Activated CD4-positive, alpha-beta T cell treated with anti-CD3 and anti-CD28 coated beads, Interleukin-2, Interleukin-4, amounts not matched to agents 100 ng/mL and 50 ng/mL, durations not matched to agents 16 hours and 8 hours (primary cell): Measurements from ENCODE around the gene KRTAP6-3.

Experiments used
- DNase-seq: peaks from one replicate; pipeline ENCODE4 v3.0.0-alpha.2; 2020; ENCODE audit warnings: low spot score

KRTAP6-3 gene, protein sequence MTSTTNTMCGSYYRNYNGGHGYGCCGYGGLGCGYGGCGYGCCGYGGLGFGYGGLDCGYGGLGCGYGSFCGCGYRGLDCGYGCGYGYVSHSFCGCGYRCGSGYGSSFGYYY

DNA sequence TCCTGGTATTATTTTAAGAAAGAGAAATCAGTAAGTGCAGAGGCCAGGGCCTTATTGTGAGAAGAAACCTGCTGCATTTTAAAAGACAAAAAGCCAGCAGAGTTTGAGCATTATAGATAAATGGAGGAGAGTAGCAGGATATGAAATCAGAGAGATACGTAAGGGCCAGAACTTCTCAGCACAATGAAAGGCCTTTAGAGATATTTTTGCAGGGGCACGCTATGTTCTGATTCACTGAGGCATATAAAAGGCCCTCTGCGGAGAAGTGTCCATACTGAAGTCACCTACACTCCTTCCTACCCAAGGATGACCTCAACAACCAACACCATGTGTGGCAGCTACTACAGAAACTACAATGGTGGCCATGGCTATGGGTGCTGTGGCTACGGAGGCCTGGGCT lies at the start of gene KRTAP6-3:
TSS of gene KRTAP6-3 (plus strand) at position 301 of the 400 bp plus-strand sequence. CDS start at position 307, 6 bp downstream.
- no peak for DNase-seq

DNA sequence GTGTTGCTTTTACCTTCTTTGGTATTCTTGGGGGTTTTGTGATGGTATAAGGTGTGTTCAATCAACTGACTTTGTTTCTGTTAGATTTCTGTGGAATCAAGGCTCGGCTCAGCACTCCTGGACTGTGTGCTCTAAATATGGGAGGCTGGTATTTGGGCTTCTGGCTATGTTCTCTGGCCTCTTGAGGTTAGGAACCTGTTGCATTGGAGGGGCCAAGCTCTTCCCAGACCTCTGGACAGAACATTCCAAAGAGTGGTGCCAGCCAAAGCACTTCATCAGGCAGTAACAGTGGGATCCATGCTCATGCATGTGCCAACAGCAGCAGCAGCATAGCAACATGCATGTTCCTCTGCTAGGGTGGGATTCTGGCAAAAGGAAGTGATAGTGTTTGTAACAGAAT lies 39.5 kb upstream of the KRTAP6-3 start:
- DNase-seq, result no peak

DNA sequence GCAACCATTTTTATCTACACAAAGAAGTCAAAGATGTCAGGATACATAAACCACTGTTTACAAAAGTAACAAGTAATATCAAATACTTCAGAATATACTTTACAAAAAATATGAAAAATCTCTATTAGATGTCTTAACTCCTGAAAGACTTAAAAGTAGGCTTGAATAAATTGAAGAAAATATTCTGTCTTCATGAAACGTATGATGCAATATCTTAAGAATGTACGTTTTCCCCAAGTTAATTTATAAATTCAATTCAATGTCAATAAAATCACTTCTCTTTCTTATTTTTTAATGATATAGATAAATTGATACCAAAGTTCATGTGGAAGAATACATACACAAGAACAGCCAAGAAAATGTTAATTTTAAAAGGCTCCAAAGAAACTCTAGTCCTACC lies 37.1 kb upstream of the KRTAP6-3 start:
- no peak for DNase-seq

DNA sequence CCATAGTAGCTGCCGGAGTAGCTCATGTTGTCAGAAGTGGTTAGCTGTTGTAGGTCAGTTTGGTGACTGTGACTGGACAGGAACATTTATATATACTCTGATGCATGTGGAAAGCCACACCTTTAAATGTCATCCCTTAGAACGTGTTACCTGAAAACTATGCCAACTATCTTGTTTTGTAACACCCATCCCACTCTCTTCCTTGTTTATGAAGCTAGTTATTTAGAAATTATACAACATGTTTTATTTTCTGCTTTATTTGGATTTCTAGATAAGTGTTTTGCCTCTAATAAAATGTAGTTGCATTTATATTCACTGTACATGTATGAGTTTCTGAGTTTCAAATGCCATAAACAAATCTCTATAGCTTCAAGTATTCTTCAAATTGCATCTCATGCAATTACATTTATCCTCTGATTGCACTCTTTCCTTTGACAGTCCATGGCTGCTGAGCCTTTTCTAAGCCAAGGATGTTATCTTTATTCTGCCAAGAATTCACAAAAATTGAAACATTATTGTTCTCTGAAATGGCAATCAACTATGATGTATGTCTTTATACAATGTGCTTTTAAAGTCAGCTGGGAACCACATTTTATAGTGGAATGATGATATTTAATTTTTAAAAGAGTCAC lies 30.9 kb upstream of the KRTAP6-3 start, which contains the start of gene KRTAP19-7:
TSS of gene KRTAP19-7 (minus strand) at position 51 of the 632 bp plus-strand sequence. CDS start at position 26, 25 bp downstream.
- no peak for DNase-seq

DNA sequence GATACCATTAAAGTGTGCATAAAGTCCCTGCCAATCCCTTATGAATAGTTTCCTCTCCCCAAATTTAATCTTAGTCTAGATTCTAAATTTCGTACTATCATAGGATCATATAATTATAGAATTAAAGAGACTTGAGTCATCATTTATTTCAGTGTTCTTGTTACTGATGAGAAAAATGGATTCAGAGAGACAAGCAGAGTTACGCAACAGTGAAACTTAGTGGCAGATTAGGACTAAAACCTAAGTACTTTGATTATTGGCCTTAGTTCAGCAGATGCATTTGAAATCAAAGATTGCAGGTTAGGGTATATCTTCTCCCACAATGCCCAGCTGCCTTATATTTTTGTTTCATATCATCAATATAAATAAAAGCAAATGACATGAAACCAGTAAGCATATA lies 30.3 kb upstream of the KRTAP6-3 start:
- DNase-seq, result no peak

DNA sequence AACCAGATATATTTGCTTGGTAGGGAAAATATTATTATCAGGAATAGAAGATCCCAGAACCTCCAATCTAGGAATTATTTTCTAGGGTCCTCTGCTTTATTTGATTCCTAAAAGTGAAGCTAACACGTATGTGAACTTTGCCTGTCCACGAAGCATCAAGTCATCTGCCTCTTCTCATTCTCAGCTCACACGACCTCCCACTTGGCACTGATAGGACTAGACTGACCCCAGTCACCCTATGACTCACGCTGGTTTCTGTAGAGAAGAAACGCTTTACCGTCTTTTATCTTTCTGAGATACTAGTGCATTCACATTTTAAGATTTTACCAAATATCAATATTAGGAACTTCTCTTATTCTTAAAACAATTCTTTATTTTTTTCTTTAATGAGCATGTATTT lies 29.2 kb upstream of the KRTAP6-3 start:
- DNase-seq, result no peak

DNA sequence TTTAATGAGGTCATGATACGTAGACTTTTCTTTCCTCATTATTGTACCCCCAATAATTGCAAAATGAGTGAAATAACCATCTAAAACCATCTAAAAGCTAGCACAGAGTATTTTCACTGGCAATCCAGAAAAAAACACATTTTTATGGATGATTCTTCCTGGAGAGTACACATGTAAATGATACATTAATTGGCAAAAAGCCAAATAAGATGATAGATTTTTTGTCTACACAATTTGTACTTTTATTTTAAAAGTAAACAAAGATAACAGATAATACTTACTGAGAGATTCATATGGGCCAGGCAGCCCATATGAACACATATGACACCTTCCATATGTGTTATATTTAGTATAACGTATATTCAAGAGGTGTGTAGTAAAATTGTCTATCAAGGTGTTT lies 28.6 kb upstream of the KRTAP6-3 start:
- no peak for DNase-seq

DNA sequence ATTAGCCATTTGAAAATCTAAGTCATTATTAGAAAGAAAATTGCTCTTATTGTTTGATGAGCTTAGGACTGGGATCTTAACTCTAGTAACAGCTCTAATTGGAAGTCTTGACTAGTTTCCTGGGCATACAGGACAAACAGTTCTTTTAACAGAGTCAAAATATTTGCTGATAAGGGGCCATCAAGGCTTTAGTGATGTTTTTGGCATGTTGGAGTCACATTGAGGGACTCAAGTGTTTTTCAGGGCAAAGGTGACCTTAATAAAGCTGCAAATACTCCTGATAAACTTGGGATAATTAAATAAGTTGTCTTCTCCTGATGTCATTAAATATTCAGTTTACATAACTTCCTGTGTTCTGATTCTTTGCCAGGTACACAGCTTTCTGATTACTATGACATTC lies 24.6 kb upstream of the KRTAP6-3 start:
- no peak for DNase-seq

DNA sequence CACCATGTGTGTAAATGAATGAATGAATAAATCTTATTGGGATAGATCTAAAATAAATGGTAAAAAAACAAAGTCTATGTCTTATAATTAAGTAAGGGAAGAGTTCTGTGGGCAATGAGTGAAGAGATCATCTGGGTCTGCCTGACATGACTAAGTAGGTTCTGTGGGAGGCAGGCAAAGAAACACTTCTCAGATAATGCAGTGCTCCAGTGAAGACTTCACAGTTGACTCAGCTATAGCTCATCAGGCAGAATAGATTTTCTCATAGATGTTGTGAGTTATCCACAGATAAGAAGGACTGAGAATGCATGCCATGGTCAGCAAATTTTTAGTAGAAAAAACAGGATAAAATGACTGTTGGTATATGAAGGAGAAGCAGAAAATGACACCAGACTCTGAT lies 14.5 kb upstream of the KRTAP6-3 start:
- DNase-seq, result no peak

DNA sequence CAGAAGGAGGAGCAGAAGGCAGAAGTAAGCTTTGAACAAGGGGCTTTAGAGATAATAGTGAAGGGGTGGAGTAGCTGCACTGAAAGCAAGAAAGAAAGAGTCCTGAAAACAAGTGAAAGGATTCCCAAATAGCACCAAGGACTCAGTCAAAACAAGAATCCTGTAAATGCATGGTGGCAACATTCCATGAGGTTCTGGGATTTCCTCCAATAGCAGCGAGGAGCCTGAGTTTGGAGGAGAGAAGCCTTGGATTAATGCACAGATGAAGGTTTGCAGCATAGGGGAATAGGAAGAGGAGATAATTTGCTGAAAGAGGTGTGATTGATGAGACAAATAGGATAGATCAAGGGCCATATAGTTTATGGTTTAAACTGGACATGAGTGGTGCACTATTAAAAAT lies 12.9 kb upstream of the KRTAP6-3 start:
- no peak for DNase-seq

DNA sequence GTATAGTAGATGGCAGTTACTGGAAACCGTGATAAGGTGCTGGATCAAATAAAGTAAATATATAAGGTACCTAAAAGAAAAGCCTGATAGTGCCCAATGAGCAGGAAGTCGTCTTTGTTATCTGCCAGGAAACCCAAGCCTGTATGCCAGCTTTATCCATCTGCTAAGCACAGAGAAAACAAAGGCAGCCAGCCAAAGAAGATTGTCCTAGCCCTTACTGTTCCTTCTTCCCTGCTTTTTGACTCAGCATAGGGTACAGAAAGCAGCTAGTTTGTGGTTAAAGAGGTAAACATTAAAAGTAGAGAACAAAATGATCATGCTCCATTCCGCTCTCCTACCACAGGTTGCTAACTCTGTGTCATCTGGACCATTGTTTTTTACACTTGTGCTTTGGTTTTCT lies 12.1 kb upstream of the KRTAP6-3 start:
- DNase-seq, result no peak

DNA sequence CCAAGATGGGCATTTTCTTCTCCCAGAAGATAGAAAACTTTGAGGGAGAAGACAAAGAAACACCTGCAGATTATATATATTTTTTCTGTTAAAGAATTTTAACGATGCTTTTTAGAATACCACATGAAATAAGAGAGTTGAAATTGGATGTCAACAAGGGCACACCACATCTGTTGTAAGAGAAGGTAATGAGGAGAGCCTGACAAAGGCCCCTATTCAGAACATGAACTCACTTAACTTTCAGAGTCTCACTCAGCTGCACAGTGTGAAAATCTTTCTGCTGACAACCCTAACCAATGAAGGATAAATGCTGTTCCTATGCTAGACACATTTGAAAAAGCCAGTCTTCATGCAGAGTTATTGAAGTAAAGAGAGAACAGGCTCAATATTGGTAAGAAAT lies 9.4 kb upstream of the KRTAP6-3 start:
- DNase-seq, result no peak

DNA sequence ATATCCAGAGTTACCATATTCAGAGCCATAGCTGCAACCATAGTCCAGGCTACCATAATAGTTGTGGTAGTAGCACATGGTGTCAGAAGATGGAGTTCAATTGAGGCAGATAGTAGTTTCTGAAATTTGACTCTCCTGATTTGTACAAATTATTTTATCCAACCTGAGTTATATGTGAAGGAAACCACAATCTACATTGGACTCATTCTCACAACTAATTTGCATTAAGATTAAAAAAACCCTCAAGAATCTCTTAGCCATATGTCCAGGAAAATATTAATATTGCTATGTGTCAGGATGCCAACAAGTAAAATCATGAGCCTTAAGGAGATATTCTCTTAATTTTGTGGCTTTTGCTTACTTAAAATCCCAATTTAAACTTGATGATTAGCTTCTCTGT lies 1.9 kb upstream of the KRTAP6-3 start, which contains the start of gene KRTAP22-2:
TSS of gene KRTAP22-2 (minus strand) at position 101 of the 400 bp plus-strand sequence.
- no peak for DNase-seq

DNA sequence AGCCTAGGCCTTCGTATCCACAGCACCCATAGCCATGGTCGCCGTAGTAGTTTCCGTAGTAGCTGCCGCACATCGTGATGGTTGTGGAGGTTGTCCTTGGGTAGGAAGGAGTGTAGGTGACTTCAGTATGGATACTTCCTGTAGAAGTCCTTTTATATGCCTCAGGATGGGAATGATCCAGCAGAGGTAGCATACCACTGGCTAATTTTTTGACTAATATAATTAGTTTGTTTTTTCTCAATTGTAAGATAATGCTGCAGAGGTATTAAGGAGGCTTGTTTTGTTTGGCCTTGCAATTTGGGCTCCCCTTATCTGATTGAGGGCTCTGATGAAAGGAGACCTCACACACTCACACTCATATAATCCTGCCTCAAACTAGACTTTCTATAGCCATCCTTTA lies 6.6 kb downstream of the KRTAP6-3 start, which contains the start of gene KRTAP6-2:
TSS of gene KRTAP6-2 (minus strand) at position 101 of the 400 bp plus-strand sequence. CDS start at position 73, 28 bp downstream.
- no peak for DNase-seq

DNA sequence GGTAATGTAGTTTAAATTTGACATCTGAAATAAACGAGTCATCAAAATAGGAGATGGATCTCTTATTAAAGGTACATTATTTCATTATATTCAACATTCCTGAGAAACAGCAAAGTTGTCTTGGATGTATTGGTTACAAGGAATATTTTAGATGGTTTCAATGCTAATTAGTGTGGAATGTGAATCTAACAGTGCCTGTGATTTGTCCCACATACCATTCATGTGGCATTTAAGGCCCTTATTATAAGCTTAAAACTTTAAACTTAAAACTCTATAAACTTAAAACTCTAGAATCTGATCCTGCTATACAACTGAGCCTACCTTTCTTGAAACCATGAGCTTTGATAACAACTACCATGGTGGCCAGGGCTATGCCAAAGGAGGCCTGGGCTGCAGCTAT lies 8.5 kb downstream of the KRTAP6-3 start, which contains the start of gene KRTAP22-1:
TSS of gene KRTAP22-1 (plus strand) at position 301 of the 400 bp plus-strand sequence.
- no peak for DNase-seq

DNA sequence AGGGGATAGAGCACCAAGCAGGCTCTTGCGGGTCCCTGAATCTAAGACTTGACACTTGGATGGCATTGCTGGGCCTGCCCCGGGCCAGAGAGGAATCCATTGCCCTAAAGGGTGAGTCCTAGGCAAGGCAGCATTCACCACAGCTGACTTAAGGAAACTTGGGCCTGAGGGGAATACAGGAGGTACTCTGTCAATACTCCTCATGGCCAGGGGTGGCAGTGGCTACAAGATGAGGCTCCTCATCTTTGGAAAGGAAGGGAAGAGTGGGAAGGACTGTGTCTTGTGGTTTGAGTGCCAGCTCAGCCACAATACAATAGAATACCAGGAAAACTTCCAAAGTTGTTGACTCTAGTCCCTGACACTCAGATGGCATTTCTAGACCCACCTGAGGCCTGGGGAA lies 13.7 kb downstream of the KRTAP6-3 start:
- DNase-seq, result no peak

DNA sequence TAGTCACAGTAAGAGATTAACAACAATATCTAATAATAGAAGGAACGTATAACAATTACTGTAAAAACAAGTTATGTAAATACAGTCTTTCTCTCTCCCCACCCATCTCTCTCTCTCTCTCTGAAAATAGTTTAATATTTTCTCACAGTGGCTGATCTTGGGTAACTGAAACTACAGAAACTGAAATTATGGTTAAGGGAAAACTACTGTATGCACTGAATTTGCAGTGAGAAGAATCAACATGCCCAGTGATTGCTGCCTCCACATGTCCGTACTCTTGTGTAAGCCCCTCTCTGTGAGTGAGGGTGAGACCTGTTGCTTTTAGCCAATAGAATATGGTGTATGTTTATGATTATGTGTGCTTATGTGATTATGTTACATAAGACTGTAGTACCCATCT lies 19.9 kb downstream of the KRTAP6-3 start:
- DNase-seq, result no peak

DNA sequence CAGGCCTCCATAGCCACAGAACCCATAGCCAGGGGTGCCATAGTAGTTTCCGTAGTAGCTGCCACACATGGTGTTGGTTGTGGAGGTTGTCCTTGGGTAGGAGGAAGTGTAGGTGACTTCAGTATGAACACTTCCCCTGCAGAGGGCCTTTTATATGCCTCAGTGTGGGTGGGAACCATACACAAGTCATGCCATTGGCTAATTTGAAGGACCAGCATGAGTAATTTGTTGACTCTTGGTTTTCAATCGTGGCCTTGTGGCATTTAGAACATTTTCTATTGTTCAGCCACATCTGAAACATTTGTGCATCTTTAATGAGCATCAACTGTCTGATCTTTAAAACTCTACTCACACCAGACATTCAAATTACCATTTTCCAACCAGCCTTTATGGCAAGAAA lies 21.6 kb downstream of the KRTAP6-3 start, which contains the start of gene KRTAP6-1:
TSS of gene KRTAP6-1 (minus strand) at position 95 of the 400 bp plus-strand sequence. CDS start at position 69, 26 bp downstream.
- peak; percentile 1 for DNase-seq

DNA sequence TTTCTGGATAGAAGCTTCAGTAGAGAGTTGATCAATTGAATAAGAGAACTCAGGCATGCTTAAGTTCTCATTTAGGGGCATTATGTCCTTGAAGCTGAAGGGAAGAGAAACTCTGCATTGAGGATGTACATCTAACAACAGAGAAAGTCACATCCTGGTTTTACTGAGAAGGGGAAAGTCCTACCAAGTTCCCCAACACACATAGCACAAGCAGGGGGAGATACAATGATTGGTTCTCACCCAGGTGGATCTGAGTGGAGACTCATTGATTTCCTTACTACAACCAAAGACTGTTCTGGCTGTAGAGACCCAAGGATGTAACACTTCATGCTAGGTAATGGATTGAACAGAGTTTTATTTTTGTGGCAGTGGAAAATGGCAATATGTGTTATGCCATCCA lies 23.0 kb downstream of the KRTAP6-3 start:
- DNase-seq, result no peak

DNA sequence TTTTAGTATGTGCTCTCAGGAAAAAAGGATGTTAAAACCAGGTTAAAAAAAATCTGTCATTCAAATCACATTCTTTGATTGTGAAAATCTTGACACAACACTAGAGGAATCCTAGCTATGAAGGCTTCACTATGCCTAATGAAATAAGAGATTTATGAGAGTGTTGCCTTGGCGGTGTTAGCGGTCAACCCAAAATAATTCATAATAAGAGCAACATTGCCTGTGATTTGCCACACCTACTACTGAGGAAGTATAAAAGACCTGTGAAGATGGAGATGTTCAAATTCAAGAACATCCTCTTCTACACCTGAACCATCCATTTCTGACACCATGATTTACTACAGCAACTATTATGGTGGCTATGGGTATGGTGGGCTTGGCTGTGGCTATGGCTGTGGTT lies 23.9 kb downstream of the KRTAP6-3 start, which contains the start of gene KRTAP20-1:
TSS of gene KRTAP20-1 (plus strand) at position 301 of the 400 bp plus-strand sequence. CDS start at position 331, 30 bp downstream.
- DNase-seq, result no peak

DNA sequence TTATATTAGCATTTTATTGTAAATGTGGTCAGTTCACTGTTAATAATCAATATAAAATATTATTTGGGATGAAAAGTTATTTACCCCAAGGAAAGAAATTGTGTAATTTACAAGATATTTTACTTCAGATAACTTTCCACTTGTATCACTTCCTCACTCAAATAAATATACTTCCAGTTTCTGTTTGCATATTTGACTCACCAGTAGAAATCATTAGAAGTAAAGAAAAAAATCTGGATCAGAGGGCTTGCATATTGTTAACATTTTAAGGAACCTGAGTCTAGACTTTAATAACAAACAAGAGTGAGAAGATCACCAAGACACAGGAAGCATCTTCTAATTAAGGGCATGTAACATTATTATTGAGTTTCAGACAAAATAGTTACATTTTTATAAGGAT lies 27.8 kb downstream of the KRTAP6-3 start:
- DNase-seq, result no peak

DNA sequence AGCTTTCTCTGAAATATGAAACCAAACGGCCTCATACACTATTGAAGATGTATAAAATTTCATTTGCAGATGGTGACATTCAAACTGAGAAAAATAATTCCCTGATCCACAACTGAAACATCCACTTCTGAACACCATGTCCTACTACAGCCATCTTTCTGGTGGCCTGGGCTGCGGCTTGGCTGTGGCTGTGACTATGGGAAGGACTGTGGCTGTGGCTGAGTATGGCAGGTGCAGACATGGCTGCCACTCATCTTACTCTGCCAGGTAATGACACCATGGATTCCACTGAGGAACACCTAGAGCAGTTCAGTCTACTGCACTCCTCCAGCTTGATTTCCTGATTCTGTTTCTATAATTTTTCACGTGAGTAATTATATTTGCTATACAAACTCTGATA lies 28.3 kb downstream of the KRTAP6-3 start, which contains the start of gene KRTAP20-4:
TSS of gene KRTAP20-4 (plus strand) at position 106 of the 400 bp plus-strand sequence.
- no peak for DNase-seq

DNA sequence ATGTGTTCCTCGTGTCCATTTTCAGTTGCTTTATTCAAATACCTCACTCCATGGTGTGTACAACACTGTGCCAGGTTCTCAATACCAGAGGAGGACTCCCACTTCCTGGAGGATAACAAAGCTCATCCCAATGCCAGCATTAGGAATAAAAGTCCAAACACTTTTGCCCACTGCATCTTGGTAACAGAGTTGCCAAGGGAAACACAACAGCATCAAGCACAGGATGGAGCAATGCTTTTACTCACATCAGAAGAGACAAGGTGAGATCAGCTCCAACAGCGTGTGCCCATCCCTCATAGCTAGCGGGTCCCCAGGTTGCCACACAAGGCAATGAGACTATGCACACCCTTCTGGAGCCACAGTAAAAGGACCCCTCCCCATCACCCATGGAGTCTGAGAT lies 31.1 kb downstream of the KRTAP6-3 start:
- no peak for DNase-seq
